HG03060 (cell line): ENCODE measurements around the gene SCN9A.
"Not testable (repeated sequence)": the region's sequence is repeated elsewhere in the genome, so short reads cannot be mapped to it uniquely, and the experiment has no call there.

Experiments used
- ATAC-seq: cut with Tn5 transposase; IDR thresholded peaks from one replicate; pipeline ENCODE4 v1.9.1; 2021; ENCODE audit warnings: low read depth, moderate number of reproducible peaks; ENCODE audit not compliant: unreplicated experiment

Gene SCN9A

GRCh38 chr2:166376488-166376828, 714 bp upstream of the SCN9A start:
- ATAC-seq = no peak

GRCh38 chr2:166375195-166375735, 479 bp downstream of the SCN9A start:
- no peak for ATAC-seq

GRCh38 chr2:166373951-166374350, 1.8 kb downstream of the SCN9A start:
- no peak for ATAC-seq

GRCh38 chr2:166373539-166373938, 2.2 kb downstream of the SCN9A start:
- no peak for ATAC-seq

GRCh38 chr2:166373105-166373504, 2.6 kb downstream of the SCN9A start:
- ATAC-seq = no peak

GRCh38 chr2:166372046-166372445, 3.7 kb downstream of the SCN9A start:
- ATAC-seq = no peak

GRCh38 chr2:166365803-166366420, 9.8 kb downstream of the SCN9A start:
- ATAC-seq = no peak

GRCh38 chr2:166365239-166365638, 10.5 kb downstream of the SCN9A start:
- no peak for ATAC-seq

- no peak for ATAC-seq
Measured at GRCh38 chr2:166364476-166365161, 11.1 kb downstream of the SCN9A start.

- no peak for ATAC-seq
Measured at GRCh38 chr2:166361351-166362153, 14.2 kb downstream of the SCN9A start.

- no peak for ATAC-seq
Measured at GRCh38 chr2:166360906-166361305, 14.8 kb downstream of the SCN9A start.

- no peak for ATAC-seq
Measured at GRCh38 chr2:166360426-166360825, 15.3 kb downstream of the SCN9A start.

- not testable (repeated sequence) for ATAC-seq
Measured at GRCh38 chr2:166357950-166358321, 17.8 kb downstream of the SCN9A start.

GRCh38 chr2:166357068-166357949, 18.4 kb downstream of the SCN9A start:
- ATAC-seq = no peak

- no peak for ATAC-seq
Measured at GRCh38 chr2:166351319-166351718, 24.4 kb downstream of the SCN9A start.

- no peak for ATAC-seq
Measured at GRCh38 chr2:166350525-166350924, 25.2 kb downstream of the SCN9A start.

- no peak for ATAC-seq
Measured at GRCh38 chr2:166344286-166345113, 31.2 kb downstream of the SCN9A start.

- no peak for ATAC-seq
Measured at GRCh38 chr2:166343467-166343866, 32.3 kb downstream of the SCN9A start.

- ATAC-seq = no peak
Measured at GRCh38 chr2:166341426-166341825, 34.3 kb downstream of the SCN9A start.
